SKM-1 (cell line): Measurements from ENCODE around the gene RORB.

Experiments
- DNase-seq: peaks from one replicate; lab custom pipeline; 2025; ENCODE audit not compliant: unreplicated experiment; lab: John Stamatoyannopoulos, UW

Gene RORB

DNA sequence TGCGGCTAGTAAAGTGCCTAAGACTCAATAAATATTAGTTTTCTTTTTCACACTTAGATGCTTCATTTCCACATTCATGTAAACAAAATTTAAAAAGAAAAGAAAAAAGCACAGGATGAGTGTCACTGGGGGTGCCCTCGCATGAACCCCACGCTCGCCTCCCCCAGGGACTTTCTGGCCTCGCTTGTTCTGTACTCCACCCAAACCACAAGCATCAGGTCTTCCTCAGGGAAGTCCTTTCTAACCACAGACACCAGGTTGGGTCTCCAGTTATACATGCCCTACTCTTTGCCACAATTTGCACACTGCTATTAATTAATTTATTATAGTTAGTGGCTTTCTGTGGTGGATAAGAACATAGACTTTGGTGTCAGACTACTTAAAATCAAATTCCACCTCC, 92.4 kb downstream of the RORB start:
- no peak for DNase-seq

- no peak for DNase-seq
These were observed 98.2 kb downstream of the RORB start for GRCh38 chr9:74595286-74595685.

- no peak for DNase-seq
These were observed 101.7 kb downstream of the RORB start for GRCh38 chr9:74598874-74599273.

GRCh38 chr9:74609671-74610405, 112.7 kb downstream of the RORB start:
- no peak for DNase-seq

DNA sequence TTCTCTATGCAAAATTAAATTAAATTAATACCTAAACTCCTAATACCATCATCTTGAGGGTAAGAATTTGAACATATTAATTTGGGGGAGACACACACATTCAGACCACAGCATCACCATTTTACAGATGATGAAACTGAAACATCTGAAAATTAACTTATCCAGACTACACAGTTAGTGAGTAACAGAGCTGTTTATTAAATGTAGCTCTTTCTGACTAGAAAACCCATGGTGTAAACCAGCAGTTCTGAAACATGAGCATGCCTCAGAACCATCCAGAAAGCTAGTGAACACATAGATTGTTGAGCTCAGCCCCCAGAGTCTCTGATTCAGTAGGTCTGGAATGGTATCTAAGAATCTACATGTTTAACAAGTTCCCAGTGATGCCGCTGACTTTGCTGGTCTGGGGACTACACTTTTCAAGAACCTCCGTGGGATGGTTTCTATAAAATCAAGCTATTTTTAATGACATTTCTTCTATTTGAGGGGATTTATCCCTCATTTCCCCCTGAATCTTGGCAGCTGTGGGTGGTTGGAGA, 113.5 kb downstream of the RORB start:
- no peak for DNase-seq

DNA sequence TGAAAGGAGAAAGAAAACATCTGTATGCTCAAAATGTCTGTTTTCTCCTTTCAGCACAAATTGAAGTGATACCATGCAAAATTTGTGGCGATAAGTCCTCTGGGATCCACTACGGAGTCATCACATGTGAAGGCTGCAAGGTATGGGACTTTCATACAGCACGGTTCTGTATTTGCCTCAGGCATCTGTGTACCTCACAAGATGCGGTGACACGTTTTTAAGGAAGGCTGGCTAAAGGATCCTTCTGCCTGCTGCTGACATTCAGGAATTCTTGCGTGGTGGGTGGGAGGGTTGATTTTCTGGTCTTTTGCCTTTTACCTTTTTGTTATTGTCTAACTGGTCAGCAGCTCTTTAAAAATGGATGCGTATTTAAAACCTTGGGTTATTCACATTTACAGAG, 133.1 kb downstream of the RORB start:
- DNase-seq, result no peak

GRCh38 chr9:74639112-74639511, 142.0 kb downstream of the RORB start:
- DNase-seq, result no peak

GRCh38 chr9:74642376-74642775, 145.2 kb downstream of the RORB start:
- no peak for DNase-seq

DNA sequence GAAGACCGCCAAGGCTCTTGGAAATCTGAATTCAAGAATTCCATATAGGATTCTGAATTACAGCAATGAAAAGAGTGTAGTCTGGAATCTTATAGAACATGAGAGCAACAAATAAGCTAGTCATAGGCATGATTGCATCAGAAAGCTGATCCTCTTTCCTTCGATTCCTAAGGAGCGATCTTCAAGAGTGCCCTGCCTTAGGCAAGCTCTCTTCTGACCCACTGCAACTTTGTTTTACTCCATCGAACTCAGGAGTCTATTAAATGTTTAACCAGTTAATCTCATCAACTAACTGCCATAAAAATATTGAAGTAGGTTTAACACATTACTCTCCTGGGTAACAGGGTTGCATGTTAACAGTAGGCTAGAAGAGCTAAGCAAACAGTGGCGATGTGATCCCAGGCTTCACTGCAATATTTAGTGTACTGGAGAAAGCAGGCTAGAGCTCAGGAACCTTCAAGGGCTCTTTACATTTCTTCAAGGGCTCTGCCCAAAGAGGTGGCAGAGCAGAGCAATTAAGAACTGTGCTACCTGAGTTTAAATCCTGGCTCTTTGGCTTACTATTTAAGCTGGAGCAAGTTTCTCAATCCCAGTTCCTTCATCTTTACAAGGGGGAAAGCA, 146.3 kb downstream of the RORB start:
- no peak for DNase-seq

- no peak for DNase-seq
These were observed 146.9 kb downstream of the RORB start for GRCh38 chr9:74644023-74644422.

DNA sequence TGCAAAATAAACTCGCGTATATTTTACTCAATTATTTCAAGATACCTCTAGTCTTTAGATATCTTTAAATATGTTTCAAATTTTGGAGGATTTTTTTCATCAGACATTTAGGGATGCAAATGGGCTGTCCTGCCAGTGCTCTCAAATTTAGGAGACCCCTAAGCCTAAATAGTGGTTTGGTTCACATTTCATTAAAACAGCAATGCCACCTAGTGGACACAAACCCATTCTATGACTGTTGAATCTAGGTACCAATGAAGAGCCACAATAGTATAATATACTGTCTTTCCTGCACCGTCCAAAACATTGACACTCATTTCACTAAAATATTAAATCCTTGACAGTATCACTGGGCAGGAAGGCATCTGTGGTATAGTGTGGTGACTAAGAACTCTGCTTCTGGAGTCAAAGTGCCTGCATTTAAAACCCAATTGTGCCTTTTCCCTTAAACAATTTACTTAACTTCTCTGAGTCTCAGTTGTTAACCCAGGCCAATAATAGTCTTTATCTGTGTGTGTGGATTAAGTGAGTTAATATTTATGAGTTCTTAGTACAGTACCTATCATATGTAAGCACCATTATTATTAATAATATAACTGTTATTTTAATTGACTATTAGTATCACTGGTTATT, 148.0 kb downstream of the RORB start:
- no peak for DNase-seq

DNA sequence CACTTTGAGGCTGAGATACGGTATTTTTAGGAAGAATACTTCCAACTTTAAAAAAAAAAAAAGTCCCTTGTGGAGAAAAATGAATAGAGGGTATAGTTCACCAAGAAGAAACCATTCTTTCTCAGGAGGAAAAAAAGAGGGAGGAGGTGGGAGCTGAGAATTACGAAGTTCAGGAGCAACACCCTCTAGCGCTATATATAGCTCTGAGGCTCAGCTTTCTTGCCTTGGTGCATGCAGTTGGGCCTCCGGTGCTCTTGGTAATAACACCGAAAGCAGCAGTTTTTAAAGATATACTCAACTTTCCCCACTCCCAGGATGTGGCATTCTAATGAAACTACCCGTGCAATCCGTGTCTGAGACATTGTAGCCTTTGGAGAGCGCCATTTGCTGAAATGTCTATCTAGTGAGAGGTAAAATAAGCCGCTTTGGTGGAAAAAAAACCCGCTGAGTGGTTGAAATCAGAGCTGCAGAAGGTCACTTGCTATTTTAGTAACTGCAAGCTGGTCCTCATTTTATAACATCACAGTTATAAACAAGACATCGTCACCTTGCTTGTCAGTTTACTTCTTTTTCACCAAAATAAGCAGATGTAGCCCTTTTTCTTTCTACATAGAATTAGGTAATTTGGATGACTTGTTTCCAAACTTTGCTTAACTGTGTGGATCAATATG, 156.4 kb downstream of the RORB start:
- no peak for DNase-seq

DNA sequence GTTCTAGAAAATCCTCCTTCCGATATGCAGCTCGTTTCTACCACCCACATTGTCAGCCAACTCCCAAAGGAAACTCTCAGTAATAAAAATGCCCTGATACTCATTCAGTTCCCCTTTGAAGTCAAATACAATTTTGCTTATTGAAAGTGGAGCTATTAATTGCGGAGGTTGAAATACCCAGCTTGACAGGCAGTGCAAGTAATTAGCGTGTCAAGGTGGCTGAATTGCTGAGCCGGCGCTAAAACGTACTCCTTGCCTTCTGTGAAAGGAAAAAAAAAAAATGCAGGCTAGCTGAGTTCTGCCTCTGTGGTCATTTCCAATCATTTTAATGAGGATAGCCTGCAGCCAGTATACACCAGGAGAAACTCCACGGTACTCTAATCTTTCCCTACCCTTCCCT, 165.5 kb downstream of the RORB start:
- no peak for DNase-seq

GRCh38 chr9:74663439-74663838, 166.3 kb downstream of the RORB start:
- DNase-seq, result no peak

GRCh38 chr9:74666625-74667316, 169.6 kb downstream of the RORB start:
- DNase-seq, result no peak

DNA sequence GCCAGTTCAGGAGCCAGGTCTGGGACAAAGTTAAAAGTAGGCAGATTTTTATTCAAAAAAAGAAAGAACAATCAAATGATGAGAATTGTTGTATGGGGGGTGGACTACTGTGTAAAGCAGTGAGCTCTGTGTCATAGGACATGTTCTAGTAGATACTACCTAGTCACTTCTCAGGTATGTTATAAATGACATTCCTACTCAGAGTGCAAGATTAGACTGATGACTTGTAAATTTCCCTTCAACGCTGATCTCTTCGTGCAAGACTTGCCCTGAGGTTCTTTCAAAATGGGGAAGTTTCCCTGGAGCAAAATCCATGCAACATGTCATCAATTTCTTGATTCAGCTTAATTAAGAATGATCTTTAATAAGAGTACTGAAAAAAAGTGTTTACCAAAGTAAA, 175.1 kb downstream of the RORB start:
- DNase-seq, result no peak

GRCh38 chr9:74674077-74674476, 176.9 kb downstream of the RORB start:
- DNase-seq, result no peak

DNA sequence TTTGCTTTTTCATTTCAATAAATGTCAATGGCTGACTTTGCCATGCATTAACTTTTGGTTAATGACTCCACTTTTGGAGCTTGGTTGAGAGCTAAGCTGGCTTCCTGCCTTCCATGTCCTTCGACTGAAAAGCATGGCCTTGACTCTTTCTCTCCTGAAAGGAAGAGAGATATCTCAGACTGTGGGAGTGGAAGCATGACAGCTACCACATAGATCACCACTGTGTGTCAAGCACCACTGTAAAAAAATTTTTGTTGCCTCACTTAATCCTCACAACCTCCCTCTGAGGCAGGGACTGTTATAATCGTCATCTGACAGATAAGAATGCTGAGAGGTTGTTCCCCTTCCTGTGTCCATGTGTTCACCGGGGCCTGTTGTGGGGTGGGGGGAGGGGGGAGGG, 184.8 kb downstream of the RORB start:
- no peak for DNase-seq

DNA sequence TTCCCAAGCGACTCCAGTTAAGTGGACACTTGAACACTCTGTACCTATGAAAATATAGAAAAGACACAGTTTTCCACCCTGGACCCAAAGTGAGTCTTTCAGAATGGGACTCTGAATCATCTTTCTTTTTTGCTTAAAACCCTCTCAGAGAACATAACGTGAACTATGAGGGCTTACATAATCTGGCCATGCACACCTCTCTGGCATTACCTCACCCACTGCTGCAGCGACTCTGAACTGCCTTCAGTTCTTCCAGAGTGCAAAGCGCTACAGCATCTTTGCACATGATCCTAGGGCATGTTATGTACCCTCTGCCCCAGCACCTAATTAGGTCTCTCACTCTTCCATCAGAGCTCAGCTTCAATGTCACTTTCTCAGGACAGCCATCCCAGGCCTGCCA, 186.2 kb downstream of the RORB start:
- no peak for DNase-seq

- DNase-seq, result no peak
These were observed 193.9 kb downstream of the RORB start for GRCh38 chr9:74691058-74691457.

DNA sequence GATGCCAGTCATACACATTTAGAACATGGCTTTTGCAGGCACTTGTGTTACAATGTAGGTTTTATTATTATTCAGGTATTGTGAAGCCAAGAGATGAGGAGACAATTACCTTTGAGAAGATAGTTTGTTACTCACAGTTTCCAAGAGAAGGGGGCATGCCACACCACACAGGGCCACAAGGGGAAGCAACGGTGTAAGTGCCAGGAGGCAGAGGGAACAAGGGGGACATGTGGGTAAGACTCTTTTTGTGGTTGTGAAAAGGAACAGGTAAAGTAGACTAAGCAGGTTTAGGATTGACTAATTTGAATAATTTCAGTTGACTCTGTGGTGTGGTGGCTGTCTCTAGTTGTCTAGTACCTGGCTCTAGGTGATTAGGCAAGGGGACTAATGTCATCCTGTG, 199.4 kb downstream of the RORB start:
- no peak for DNase-seq
